Neural cell (in vitro differentiated cells): ENCODE data around the gene PKP1. TPM values are rescaled to one million over a fixed set of nuclear protein-coding genes. Genes with fewer than 3 reads are reported as not detected.

Source experiments
- H2AFZ ChIP-seq: fragments of 200-600, 300-800 bp; sonication (generic), shearing (Covaris generic); 2 replicates; pipeline ENCODE4 v1.6.0; 2014; ENCODE audit warnings: low read depth, mild to moderate bottlenecking, antibody characterized with exemption, low read length, moderate library complexity
- H3F3A ChIP-seq: fragments of 200-600 bp; shearing (Covaris generic); 2 replicates; pipeline ENCODE4 v1.6.1; 2016; ENCODE audit warnings: mild to moderate bottlenecking, moderate library complexity, mixed read lengths, antibody characterized with exemption, low read length; ENCODE audit not compliant: insufficient read depth, poor library complexity, severe bottlenecking
- H3K27ac ChIP-seq: fragments of 200-600, 300-800 bp; sonication (generic), shearing (Covaris generic); 2 replicates; pipeline ENCODE4 v1.5.1; 2014; ENCODE audit warnings: mild to moderate bottlenecking, low read length, moderate library complexity
- H3K27me3 ChIP-seq: fragments of 300-800, 200-600 bp; sonication (generic), shearing (Covaris generic); 2 replicates; pipeline ENCODE4 v1.6.0; 2014; ENCODE audit warnings: mild to moderate bottlenecking, low read depth, low read length, moderate library complexity; ENCODE audit not compliant: insufficient read depth
- H3K36me3 ChIP-seq: fragments of 300-800, 200-600 bp; sonication (generic), shearing (Covaris generic); 2 replicates; pipeline ENCODE4 v1.5.1; 2014; ENCODE audit warnings: mild to moderate bottlenecking, antibody characterized with exemption, low read length, moderate library complexity; ENCODE audit not compliant: insufficient read depth
- H3K4me2 ChIP-seq: fragments of 300-800, 200-600 bp; sonication (generic), shearing (Covaris generic); 2 replicates; pipeline ENCODE4 v1.6.0; 2014; ENCODE audit warnings: mild to moderate bottlenecking, low read length
- H3K4me3 ChIP-seq: fragments of 300-800, 200-600 bp; sonication (generic), shearing (Covaris generic); 2 replicates; pipeline ENCODE4 v1.5.1; 2014; ENCODE audit warnings: mild to moderate bottlenecking, low read length, moderate library complexity
- H3K79me2 ChIP-seq: fragments of 200-600 bp; shearing (Covaris generic); replicated peaks from 2 replicates; pipeline ENCODE4 v1.6.0; 2014; ENCODE audit warnings: mild to moderate bottlenecking, low read length, moderate library complexity; ENCODE audit not compliant: insufficient read depth
- H3K9ac ChIP-seq: fragments of 300-800, 200-600 bp; sonication (generic), shearing (Covaris generic); 2 replicates; pipeline ENCODE4 v1.6.1; 2016; ENCODE audit warnings: mild to moderate bottlenecking, low read length, mixed read lengths
- H3K9me2 ChIP-seq: fragments of 200-600 bp; shearing (Covaris generic); 2 replicates; pipeline ENCODE4 v1.6.1; 2016; ENCODE audit warnings: mild to moderate bottlenecking, low read length, mixed read lengths; ENCODE audit not compliant: insufficient read depth
- H3K9me3 ChIP-seq: fragments of 200-600, 300-800 bp; sonication (generic), shearing (Covaris generic); 2 replicates; pipeline ENCODE4 v1.6.1; 2016; ENCODE audit warnings: mild to moderate bottlenecking, mixed run types, low read length, moderate library complexity, mixed read lengths
- H4K20me1 ChIP-seq: fragments of 200-600 bp; shearing (Covaris generic); 2 replicates; pipeline ENCODE4 v1.6.1; 2016; ENCODE audit warnings: mild to moderate bottlenecking, mixed run types; ENCODE audit not compliant: insufficient read depth
- EP300 ChIP-seq: fragments of 450-650 bp; conservative IDR thresholded peaks from 2 replicates; pipeline ENCODE4 v1.6.1; 2014; ENCODE audit warnings: antibody characterized with exemption, mild to moderate bottlenecking, moderate library complexity; ENCODE audit not compliant: poor library complexity, severe bottlenecking
- EZH2 ChIP-seq: fragments of 200-600, 300-800 bp; shearing (Covaris generic), sonication (generic); IDR thresholded peaks from 2 replicates; pipeline ENCODE4 v1.6.1; 2014; ENCODE audit warnings: antibody characterized with exemption, low read length, borderline replicate concordance, mild to moderate bottlenecking; ENCODE audit not compliant: insufficient read depth, poor library complexity, severe bottlenecking
- MXI1 ChIP-seq: fragments of 450-650 bp; conservative IDR thresholded peaks from 2 replicates; pipeline ENCODE4 v1.6.1; 2014; ENCODE audit warnings: antibody characterized with exemption, mild to moderate bottlenecking; ENCODE audit not compliant: poor library complexity, severe bottlenecking
- POLR2AphosphoS5 ChIP-seq: IDR thresholded peaks from 2 replicates; pipeline ENCODE4 v1.6.1; 2012
- RAD21 ChIP-seq: fragments of 450-650 bp; conservative IDR thresholded peaks from 2 replicates; pipeline ENCODE4 v1.6.1; 2014; ENCODE audit warnings: antibody characterized with exemption, mild to moderate bottlenecking, moderate library complexity
- SMC3 ChIP-seq: fragments of 450-650 bp; conservative IDR thresholded peaks from 2 replicates; pipeline ENCODE4 v1.6.1; 2014; ENCODE audit warnings: antibody characterized with exemption, mild to moderate bottlenecking, moderate library complexity; ENCODE audit not compliant: poor library complexity
- TAF1 ChIP-seq: IDR thresholded peaks from 2 replicates; pipeline ENCODE4 v1.6.1; 2012; ENCODE audit warnings: low read depth
- polyA plus RNA-seq: library from polyadenylated mRNA; depleted of rRNA; stranded (reverse); fragments of >200 nt; gene quantifications from 2 replicates; pipeline ENCODE4 v1.2.3, GENCODE V29; 2014
- TF ChIP-seq, protein P1 (sequence below): fragments of 450-650 bp; IDR thresholded peaks from 2 replicates; pipeline ENCODE4 v1.5.1; 2014; ENCODE audit warnings: antibody characterized with exemption, mild to moderate bottlenecking, moderate library complexity; ENCODE audit not compliant: poor library complexity, severe bottlenecking
- TF ChIP-seq, protein P2 (sequence below): IDR thresholded peaks from 2 replicates; pipeline ENCODE4 v1.6.1; 2012; ENCODE audit warnings: borderline replicate concordance

The PKP1 gene
- polyA plus RNA-seq, 1 donor from 2014 or later = not detected

DNA sequence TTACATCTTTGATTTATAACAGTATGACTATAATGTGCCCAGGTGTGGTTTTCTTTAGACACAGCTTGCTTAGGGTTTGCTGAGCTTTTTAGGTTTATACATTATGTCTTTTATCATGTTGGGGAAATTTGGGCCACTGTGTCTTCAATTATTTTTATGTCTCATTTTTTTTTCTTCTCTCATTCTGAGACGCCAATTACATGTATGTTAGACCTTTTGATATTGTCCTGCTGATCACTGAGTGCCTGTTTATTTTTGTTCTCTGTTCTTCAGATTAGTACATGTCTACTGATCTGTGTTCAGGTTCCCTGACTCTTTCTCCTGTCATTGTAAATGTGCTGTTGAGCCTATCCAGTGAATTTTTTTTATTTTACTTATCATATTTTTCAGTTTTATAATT, 58.1 kb downstream of the PKP1 start:
- H4K20me1 ChIP-seq = no peaks in the 10 kb centered on the region
- no peaks in the 10 kb centered on the region for H3K27me3 ChIP-seq
- H3K4me3 ChIP-seq = no peak overlapping the region
- no peaks in the 10 kb centered on the region for H3K9me3 ChIP-seq
- no peak overlapping the region for H3K27ac ChIP-seq
- H3K79me2 ChIP-seq = no peaks in the 10 kb centered on the region
- TF ChIP-seq TAF1 (no peak), MXI1 (no peak), RAD21 (no peak), POLR2AphosphoS5 (no peak), EZH2 (no peak), EP300 (no peak), SMC3 (no peak)
- TF ChIP-seq, protein P1, sequence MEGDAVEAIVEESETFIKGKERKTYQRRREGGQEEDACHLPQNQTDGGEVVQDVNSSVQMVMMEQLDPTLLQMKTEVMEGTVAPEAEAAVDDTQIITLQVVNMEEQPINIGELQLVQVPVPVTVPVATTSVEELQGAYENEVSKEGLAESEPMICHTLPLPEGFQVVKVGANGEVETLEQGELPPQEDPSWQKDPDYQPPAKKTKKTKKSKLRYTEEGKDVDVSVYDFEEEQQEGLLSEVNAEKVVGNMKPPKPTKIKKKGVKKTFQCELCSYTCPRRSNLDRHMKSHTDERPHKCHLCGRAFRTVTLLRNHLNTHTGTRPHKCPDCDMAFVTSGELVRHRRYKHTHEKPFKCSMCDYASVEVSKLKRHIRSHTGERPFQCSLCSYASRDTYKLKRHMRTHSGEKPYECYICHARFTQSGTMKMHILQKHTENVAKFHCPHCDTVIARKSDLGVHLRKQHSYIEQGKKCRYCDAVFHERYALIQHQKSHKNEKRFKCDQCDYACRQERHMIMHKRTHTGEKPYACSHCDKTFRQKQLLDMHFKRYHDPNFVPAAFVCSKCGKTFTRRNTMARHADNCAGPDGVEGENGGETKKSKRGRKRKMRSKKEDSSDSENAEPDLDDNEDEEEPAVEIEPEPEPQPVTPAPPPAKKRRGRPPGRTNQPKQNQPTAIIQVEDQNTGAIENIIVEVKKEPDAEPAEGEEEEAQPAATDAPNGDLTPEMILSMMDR = no peak
- TF ChIP-seq, protein P2, sequence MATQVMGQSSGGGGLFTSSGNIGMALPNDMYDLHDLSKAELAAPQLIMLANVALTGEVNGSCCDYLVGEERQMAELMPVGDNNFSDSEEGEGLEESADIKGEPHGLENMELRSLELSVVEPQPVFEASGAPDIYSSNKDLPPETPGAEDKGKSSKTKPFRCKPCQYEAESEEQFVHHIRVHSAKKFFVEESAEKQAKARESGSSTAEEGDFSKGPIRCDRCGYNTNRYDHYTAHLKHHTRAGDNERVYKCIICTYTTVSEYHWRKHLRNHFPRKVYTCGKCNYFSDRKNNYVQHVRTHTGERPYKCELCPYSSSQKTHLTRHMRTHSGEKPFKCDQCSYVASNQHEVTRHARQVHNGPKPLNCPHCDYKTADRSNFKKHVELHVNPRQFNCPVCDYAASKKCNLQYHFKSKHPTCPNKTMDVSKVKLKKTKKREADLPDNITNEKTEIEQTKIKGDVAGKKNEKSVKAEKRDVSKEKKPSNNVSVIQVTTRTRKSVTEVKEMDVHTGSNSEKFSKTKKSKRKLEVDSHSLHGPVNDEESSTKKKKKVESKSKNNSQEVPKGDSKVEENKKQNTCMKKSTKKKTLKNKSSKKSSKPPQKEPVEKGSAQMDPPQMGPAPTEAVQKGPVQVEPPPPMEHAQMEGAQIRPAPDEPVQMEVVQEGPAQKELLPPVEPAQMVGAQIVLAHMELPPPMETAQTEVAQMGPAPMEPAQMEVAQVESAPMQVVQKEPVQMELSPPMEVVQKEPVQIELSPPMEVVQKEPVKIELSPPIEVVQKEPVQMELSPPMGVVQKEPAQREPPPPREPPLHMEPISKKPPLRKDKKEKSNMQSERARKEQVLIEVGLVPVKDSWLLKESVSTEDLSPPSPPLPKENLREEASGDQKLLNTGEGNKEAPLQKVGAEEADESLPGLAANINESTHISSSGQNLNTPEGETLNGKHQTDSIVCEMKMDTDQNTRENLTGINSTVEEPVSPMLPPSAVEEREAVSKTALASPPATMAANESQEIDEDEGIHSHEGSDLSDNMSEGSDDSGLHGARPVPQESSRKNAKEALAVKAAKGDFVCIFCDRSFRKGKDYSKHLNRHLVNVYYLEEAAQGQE = no peak
- no peaks in the 10 kb centered on the region for H3F3A ChIP-seq
- no peaks in the 10 kb centered on the region for H3K36me3 ChIP-seq
- H2AFZ ChIP-seq = no peak overlapping the region
- H3K9me2 ChIP-seq = no peaks in the 10 kb centered on the region
- no peak overlapping the region for H3K4me2 ChIP-seq
- H3K9ac ChIP-seq = no peak overlapping the region

DNA sequence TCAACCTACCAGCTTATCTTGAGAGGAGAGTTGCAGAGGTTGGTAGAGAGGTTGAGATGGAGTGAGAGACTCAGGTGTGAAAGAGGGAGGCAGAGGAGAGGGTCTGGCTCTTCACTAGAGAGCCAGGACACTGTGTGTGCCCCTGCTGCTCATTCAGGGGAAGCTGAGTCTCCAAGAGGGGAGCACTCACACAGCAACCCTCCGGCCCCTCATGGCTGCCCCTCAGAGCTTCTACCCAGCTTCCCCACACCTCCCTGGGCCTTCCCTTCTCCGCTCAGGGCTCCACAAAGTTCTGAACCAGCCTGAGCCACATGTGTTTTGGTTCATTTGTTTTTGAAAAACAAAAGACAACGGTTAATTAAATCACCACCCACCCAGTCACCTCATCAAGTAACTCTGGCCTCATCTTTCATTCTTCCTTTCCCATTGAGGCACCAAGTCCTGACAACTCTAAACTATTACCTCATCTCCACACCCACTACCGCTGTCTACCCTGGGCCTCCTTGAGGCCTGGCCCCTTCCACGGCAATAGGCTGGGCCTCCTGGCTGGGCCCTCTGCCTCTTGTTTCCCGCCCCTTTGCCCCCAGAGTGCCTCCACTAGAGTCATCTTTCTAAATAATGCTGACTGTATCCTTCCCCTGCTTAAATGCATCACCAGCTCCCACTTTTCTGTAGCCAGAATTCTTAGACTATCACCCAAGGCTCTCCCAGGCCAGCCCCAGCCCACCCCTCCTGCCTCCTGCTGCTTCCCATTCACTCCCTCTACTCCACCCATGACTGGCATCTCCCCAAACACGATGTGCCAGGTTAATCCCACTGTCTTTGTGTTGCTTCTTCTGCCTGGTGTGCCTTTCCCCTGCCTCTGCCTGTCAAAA, 61.1 kb downstream of the PKP1 start:
- Histone ChIP-seq H2AFZ (no peak overlapping the region), H3K27me3 (no peaks in the 10 kb centered on the region), H3K9ac (no peak overlapping the region), H3K4me2 (no peak overlapping the region), H3K9me3 (no peaks in the 10 kb centered on the region), H3K9me2 (no peaks in the 10 kb centered on the region), H4K20me1 (no peaks in the 10 kb centered on the region), H3K36me3 (no peaks in the 10 kb centered on the region), H3F3A (no peaks in the 10 kb centered on the region), H3K4me3 (no peak overlapping the region), H3K27ac (no peak overlapping the region), H3K79me2 (no peaks in the 10 kb centered on the region)
- no peak for TF ChIP-seq SMC3
- no peak for TF ChIP-seq TAF1
- TF ChIP-seq EP300 = no peak
- no peak for TF ChIP-seq RAD21
- no peak for TF ChIP-seq EZH2
- TF ChIP-seq POLR2AphosphoS5 = no peak
- TF ChIP-seq, protein P2 = no peak
- TF ChIP-seq MXI1 = no peak
- TF ChIP-seq, protein P1 = no peak
